ENCODE measurements around the gene IFRD2. TPM values are rescaled to one million over a fixed set of nuclear protein-coding genes. Genes with fewer than 3 reads are reported as not detected.

IFRD2 gene
- total and polyA plus RNA-seq, 2 of the 13 experiments (the other 11 are each of a cell fraction or from before 2014, with no cell fraction given) = 32.8 to 96.1 TPM

- TF ChIP-seq AFF4 (CRISPR knock-in tag; IDR thresholded peaks at IDR 0.05) (no peak), ZNF530 (CRISPR knock-in tag; IDR thresholded peaks at IDR 0.05; ENCODE audit: low read depth) (0 out of 2 replicates have a peak, but pooled peaks have one; percentile 29), MIER3 (CRISPR knock-in tag; IDR thresholded peaks at IDR 0.05; ENCODE audit: borderline replicate concordance) (no peak), ZMAT3 (CRISPR knock-in tag; conservative IDR thresholded peaks at IDR 0.05) (no peak), RBM39 (IDR thresholded peaks at IDR 0.05; ENCODE audit: low read depth, low read length, poor library complexity, severe bottlenecking) (no peak), HMGXB4 (CRISPR knock-in tag; IDR thresholded peaks at IDR 0.05; ENCODE audit: borderline replicate concordance in 1 of 2, low read depth in 1 of 2) (no peak), ZNF317 (CRISPR knock-in tag; IDR thresholded peaks at IDR 0.05) (no peak), ZNF878 (CRISPR knock-in tag; IDR thresholded peaks at IDR 0.05) (no peak), ZNF44 (CRISPR knock-in tag; IDR thresholded peaks at IDR 0.05) (0 out of 2 replicates have a peak, but pooled peaks have one; percentile 3), ZNF770 (CRISPR knock-in tag; IDR thresholded peaks at IDR 0.05) (no peak), ZBTB1 (CRISPR knock-in tag; IDR thresholded peaks at IDR 0.05; ENCODE audit: borderline replicate concordance) (no peak), CTCF (CRISPR knock-in tag; IDR thresholded peaks at IDR 0.05) (0 out of 2 replicates have a peak, but pooled peaks have one; percentile 22), ZNF496 (CRISPR knock-in tag; IDR thresholded peaks at IDR 0.05; ENCODE audit: insufficient replicate concordance) (no peak), ZNF282 (IDR thresholded peaks at IDR 0.05; ENCODE audit: partially characterized antibody) (no peak), BRD4 (CRISPR knock-in tag; IDR thresholded peaks at IDR 0.05) (no peak), TFDP1 (CRISPR knock-in tag; IDR thresholded peaks at IDR 0.05; ENCODE audit: borderline replicate concordance) (no peak), ZNF124 (CRISPR knock-in tag; IDR thresholded peaks at IDR 0.05) (no peak), ZNF660 (CRISPR knock-in tag; IDR thresholded peaks at IDR 0.05; ENCODE audit: borderline replicate concordance, low read depth) (no peak)
These were observed 27.8 kb upstream of the IFRD2 start (continued) for GRCh38 chr3:50319894-50320625.

Measured in HepG2 (cell line).